SHP77 treated with DMSO at 0.1 percent for 48 hours (cell line): ENCODE data around the gene RLN1.
A peak's percentile ranks its signal among the peaks of the same experiment; 100 is the strongest.
"Not testable (repeated sequence)": the region's sequence is repeated elsewhere in the genome, so short reads cannot be mapped to it uniquely, and the experiment has no call there.

Experiments used
- DNase-seq: peaks from one replicate; lab custom pipeline; 2025; lab: John Stamatoyannopoulos, UW

Gene RLN1

DNA sequence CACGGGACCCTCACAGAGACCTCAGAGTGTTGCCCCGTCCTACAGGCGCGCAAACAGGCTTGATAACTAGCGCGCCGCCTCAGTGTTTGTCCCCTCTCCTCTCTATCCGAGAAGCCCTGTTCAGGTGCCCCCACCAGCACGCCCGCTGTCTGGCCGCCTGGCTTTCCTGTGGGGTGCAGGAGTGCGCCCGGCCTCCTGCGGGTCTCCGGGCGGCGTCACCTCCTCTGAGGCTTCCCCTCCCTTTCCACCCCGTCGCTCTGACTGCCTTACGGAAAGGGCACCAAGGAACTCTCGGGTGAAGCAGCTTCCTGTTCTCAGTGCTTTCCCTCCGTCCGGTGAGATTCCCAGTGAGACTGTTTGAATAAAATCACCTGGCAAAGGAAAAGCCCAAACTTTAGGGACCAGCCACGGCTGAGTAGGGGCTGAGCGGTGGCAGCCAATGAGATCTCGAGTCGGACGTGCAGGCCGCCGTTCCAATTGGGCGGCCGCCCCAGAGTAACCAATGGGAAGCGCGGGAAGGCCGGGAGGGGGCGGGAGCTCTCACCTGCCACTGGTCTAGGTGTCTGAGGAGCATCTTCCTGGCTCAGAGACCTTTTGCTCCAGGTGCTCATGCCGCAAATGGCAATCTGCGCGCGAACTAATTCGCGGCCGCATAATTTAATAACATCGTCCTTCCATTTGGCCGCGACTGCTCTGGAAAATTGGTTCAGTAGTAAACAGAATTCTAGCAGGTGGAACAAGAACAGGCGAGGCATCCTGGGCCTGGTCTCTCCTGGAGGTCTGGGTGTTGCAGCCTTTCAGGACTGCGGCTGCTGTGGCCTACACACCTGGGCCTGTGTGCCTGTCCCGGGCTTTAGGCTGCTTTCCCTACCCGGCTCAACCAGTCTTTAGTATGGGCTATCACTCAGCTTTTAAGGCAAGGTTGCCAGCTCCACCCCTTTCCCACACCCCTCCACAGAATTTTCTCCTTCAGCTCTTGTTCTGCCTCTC lies at the start of gene RLN1:
TSS of gene RLN1 (minus strand) at position 885 of the 990 bp plus-strand sequence. CDS start at position 755, 130 bp downstream.
- DNase-seq = not testable (repeated sequence)

DNA sequence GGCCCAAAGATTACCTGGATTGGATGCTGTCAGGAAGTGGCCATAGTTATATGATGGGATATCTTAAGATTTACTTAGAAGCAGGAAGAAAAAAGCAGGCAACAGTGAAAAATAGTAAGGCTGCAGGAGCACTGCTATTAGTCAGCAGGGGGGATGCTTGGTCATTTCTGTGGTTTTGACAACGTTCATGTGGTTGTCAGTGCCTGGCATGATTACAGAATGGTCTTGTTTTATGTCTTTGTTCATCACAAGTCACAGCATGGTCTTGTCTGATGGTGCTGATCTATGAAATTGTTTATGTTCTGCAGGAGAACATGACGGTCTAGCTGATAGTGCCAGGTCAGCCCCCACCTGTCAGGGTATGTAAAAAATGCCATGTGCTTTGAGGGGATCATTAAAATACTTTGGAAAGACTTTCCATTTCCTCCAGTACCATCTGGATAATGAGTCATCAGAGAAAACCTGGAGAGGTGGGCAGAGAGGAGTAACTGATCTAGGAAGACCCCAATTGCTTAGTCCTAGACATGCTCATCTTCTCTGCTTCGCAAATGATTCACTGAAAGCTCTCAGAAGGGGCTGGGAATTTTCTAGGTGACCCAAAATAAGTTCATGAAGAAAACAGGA lies 49.5 kb upstream of the RLN1 start:
- DNase-seq = no peak

DNA sequence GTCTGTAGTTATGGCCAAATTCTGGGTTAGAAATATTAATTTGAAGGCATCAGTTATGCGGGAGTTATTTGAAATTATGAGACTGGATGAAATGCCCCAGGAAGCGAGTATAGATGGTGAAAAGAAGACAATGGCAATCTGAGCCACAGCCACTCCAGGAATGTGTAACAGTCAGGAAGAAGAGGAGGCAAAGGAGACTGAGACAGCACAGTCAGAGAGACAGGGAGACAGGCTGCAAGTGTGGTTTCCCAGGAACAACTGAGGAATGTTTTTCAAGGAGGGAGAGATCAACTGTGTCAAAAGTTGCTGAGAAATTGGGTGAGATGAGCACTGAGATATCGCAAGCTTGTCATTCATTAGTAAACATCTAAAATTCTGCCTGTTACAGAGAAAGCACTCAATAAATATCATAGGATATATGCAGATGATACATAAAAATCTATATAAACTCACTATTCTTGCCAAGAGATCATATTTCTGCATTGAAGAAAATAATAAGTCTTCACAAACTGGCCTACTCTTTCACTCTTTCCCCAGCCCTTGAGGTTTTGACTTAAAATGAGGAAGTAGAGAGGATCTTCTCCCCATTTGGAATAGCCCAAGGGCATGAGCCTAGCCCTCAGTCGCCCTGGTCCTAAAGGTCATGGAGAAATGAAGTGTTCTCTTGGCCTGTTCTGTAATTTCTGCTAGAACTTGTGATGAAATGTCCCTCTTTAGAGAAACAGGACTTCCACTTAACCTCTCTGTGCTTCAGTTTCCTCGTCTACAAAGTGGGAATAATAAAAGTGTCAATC lies 48.5 kb upstream of the RLN1 start:
- no peak for DNase-seq

- DNase-seq = no peak
These were observed 44.8 kb upstream of the RLN1 start for GRCh38 chr9:5384436-5384835.

DNA sequence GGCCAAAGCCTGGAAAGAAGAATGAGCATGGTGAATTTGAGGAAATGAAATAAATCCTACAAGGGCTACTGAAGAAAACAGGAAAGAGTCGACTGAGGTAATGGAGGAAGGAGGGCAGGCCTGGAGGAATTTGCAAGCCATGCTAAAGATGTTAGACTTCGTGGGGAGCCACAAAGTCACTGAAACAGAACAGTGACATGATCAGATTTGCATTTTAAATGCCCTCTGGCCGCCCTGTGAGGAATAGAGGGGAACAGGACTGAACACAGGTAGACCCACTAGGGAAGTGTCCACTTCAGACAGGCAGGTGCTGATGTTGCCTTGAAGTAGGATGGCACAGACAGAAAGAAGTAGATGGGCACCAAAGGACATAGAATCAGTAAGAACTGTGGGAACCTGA lies 42.8 kb upstream of the RLN1 start:
- no peak for DNase-seq

- DNase-seq = no peak
These were observed 36.3 kb upstream of the RLN1 start for GRCh38 chr9:5375790-5376477.

GRCh38 chr9:5375091-5375490 lies 35.4 kb upstream of the RLN1 start:
- no peak for DNase-seq

DNA sequence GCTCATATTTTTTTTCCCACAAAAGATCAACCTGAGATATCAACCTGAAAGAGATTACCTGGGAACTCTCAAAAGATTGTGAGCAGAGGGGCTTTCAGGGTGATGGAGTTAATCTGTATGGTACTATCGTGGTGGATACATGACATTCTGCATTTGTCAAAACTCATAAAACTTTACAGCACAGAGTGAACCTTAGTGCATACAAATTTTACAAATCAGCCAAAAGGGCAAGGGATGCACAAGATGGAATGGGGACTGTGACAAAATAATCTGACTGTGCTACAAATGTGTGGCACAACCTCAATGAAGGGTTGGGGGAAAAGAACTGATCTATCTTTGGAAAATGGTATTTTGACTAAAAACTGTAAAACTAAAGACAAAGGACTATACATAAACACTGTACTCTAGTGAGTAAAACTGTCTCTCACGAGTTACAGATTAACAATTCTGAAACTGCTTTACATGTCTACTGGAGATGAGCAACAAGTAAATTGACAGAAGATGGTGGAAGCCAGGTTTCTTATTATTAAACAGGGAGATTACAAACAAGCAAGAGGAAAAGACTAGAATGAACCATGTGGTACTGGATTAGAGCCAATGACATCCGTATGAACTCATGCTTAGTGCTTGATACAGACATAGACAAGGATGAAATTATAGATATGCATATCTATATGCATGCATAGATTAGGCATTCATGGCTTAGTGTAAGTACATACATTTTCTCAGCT lies 24.8 kb upstream of the RLN1 start:
- DNase-seq = no peak

GRCh38 chr9:5361326-5362010 lies 21.8 kb upstream of the RLN1 start:
- DNase-seq = no peak

DNA sequence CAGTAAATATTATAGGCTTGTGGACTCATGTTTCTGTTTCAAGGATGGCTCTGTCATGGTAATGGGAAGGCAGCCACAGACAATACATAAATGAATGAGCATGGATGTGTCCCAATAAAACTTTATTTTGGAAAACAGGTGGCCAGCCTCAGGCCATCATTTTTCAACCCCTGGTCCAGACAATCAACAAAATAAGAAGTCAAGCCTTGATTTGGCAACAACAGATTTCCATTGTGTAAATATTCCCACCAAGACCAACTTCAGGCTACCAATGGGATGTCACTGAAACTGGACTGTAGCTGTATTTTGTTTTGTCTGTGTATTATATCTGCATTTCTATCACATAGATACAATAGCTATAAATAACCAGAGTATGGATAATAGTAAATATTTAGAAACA lies 20.7 kb upstream of the RLN1 start:
- DNase-seq = no peak

- no peak for DNase-seq
These were observed 17.9 kb upstream of the RLN1 start for GRCh38 chr9:5357431-5358105.

DNA sequence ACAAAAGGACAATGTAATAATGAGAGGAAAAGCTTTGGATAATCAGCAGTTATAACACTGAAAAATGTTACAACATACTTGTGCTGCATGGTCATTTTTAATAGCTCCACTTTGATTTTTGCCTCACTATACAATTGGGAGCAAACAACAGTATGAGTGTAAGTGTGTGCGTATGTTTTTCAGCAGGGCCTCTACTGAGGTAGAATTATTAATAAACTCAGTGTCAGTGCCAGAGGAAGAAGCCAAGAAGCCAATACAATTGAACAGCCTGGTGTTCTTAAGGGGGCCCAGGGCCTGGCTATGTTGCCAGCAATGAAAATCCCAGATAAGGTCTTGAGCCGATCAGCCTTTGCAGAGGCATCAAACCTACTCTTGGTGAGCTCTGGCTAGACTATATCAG lies 16.1 kb upstream of the RLN1 start:
- DNase-seq = no peak

- DNase-seq = no peak
These were observed 15.6 kb upstream of the RLN1 start for GRCh38 chr9:5355226-5355625.

GRCh38 chr9:5354184-5354583 lies 14.5 kb upstream of the RLN1 start:
- no peak for DNase-seq

DNA sequence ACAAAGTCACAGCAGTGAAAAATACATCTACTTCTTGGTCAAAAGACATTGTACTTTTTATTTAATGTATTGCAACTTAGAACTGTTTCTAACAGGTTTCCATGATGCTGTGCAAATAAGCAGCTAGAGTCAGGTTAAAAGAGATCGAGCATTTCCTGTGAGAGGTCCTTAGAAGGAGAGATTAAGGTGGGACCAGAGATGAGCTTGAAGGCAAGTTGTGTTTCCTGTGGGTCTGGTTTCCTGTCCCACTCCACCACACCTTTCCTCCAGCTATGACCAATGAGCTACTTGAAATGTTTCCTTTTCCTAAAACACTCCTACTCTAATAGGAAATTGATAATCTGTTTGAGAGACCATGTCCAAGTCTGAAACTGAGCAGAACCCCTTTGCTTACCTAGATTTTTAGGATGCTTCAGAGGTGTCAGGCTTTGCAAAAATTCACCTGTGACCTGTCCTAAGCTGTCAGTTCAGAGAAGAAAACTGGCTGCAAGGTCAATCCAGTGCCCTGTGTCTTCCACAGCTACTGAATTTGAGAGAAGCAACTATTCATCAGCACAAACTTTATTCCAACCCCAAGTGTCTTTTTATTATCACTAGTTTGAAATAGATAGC lies 13.1 kb upstream of the RLN1 start:
- DNase-seq = no peak

DNA sequence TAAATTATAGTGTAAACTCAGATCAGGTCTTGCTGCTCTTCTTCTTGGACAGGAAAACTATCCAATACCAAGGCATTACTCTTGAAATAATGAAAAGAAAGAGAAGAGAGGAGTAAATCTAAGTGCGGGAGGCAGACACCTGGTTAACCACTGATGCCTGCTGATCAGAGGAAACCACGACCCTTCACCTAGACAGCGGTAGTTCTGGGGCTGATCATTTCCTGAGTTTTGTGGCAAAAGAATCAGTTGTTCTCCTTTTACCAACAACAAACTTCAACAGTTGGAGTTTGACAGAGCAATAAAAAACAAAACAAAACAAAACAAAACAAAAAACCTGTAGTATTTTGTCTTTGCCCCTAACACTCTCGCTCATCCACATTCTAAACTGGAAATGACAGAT lies 3.0 kb downstream of the RLN1 start:
- DNase-seq = no peak

GRCh38 chr9:5331276-5331675 lies 8.4 kb downstream of the RLN1 start:
- not testable (repeated sequence) for DNase-seq

DNA sequence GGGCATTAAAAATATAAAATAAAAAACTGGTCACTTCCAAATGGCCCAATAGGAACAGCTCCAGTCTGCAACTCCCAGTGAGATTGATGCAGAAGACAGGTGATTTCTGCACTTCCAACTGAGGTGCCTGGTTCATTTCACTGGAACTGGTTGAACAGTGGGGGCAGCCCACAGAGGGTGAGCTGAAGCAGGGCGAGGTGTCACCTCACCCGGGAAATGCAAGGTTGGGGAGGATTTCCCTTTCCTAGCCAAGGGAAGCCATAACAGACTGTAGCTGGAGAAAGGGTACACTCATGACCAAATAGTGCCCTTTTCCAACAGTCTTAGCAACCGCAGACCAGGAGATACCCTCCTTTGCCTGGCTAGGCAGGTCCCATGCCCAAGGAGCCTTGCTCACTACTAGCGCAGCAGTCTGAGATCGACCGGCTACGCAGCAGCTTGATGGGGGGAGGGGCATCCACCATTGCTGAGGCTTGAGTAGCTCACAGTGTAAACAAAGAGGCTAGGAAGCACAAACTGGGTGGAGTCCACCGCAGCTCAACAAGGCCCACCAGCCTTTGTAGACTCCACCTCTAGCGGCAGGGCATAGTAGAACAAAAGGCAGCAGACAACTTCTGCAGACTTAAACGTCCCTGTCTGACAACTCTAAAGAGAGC lies 12.7 kb downstream of the RLN1 start:
- peak; percentile 27 for DNase-seq

- DNase-seq = no peak
These were observed 13.5 kb downstream of the RLN1 start for GRCh38 chr9:5326187-5326586.
